B cell (primary cell): ENCODE measurements around the gene BTN3A1. TPM values are rescaled to one million over a fixed set of nuclear protein-coding genes. Genes with fewer than 3 reads are reported as not detected.

Source experiments
- ATAC-seq: fragments of 200-7000 bp; cut with Tn5 transposase; one replicate; pipeline ENCODE4 v1.10.0; 2021; ENCODE audit warnings: low read depth, mild to moderate bottlenecking, moderate number of reproducible peaks, moderate library complexity
- CTCF ChIA-PET: fragments of 350-600 bp; sonication (Branson Sonifier 250); formaldehyde crosslinking; loops from one replicate; lab custom pipeline; 2021; ENCODE audit warnings: antibody characterized with exemption, inconsistent platforms; lab: Charles Lee
- POLR2A ChIA-PET: fragments of 350-600 bp; sonication (Branson Sonifier 250); formaldehyde crosslinking; loops from one replicate; lab custom pipeline; 2021; ENCODE audit warnings: antibody characterized with exemption; lab: Charles Lee
- DNase-seq: peaks from one replicate; pipeline ENCODE4 v3.0.0; 2013
- H2AFZ ChIP-seq: 2 replicates; pipeline ENCODE4 v1.6.1; 2012; ENCODE audit warnings: mild to moderate bottlenecking, low read depth, low read length; ENCODE audit not compliant: insufficient read depth, poor library complexity, severe bottlenecking
- H3K27ac ChIP-seq, 2 donors: 1 replicate in 1 of 2; 2 replicates in 1 of 2; pipeline ENCODE4 v1.5.1; 2012 to 2013; ENCODE audit warnings: low read length in 2 of 2, mild to moderate bottlenecking in 2 of 2, moderate library complexity in 1 of 2
- H3K27me3 ChIP-seq, 4 experiments: fragments of 200-600 bp in 1 of 4; sonication (generic) in 1 of 4; replicated peaks in 1 of 4; 1 replicate in 2 of 4; 2 replicates in 2 of 4; pipeline versions ENCODE4 v1.6.1 to v1.7.0; 2013 to 2016; ENCODE audit warnings: low read length in 3 of 4, mild to moderate bottlenecking in 2 of 4, mixed read lengths in 1 of 4, moderate library complexity in 1 of 4; ENCODE audit not compliant: insufficient read depth in 4 of 4, control insufficient read depth in 3 of 4; ENCODE audit errors: control extremely low read depth in 1 of 4
- H3K36me3 ChIP-seq, 2 experiments: replicated peaks in 1 of 2; 1 replicate in 1 of 2; 2 replicates in 1 of 2; pipeline versions ENCODE4 v1.6.1 to v1.7.1; 2013; ENCODE audit warnings: low read length in 1 of 2; ENCODE audit not compliant: insufficient read depth in 2 of 2, control insufficient read depth in 1 of 2; ENCODE audit errors: control extremely low read depth in 1 of 2, extremely low read depth in 1 of 2
- H3K4me1 ChIP-seq, 2 donors: fragments of 200-600 bp in 1 of 2; sonication (generic) in 1 of 2; 1 replicate in 1 of 2; 2 replicates in 1 of 2; pipeline versions ENCODE4 v1.5.1 to v1.6.1; 2013 to 2017; ENCODE audit warnings: low read length in 2 of 2; ENCODE audit not compliant: control insufficient read depth in 2 of 2, insufficient read depth in 2 of 2
- H3K4me2 ChIP-seq: replicated peaks from 2 replicates; pipeline ENCODE3; 2012; ENCODE audit warnings: mild to moderate bottlenecking, low read depth, low read length; ENCODE audit not compliant: poor library complexity, severe bottlenecking
- H3K4me3 ChIP-seq, 5 experiments: fragments of 200-600 bp in 1 of 5; sonication (generic) in 1 of 5; 1 replicate in 3 of 5; 2 replicates in 2 of 5; pipeline versions ENCODE4 v1.5.1 to v1.7.0; 2011 to 2016; ENCODE audit warnings: low read length in 4 of 5, mild to moderate bottlenecking in 4 of 5, low read depth in 2 of 5, control low read depth in 1 of 5, moderate library complexity in 1 of 5; ENCODE audit not compliant: insufficient read depth in 1 of 5; ENCODE audit errors: control extremely low read depth in 1 of 5, extremely low read depth in 1 of 5
- H3K79me2 ChIP-seq: fragments of 200-600 bp; sonication (generic); one replicate; pipeline ENCODE4 v1.6.0; 2016; ENCODE audit warnings: low read length; ENCODE audit not compliant: control insufficient read depth, insufficient read depth
- H3K9ac ChIP-seq: fragments of 200-600 bp; sonication (generic); 2 replicates; pipeline ENCODE4 v1.6.1; 2017; ENCODE audit warnings: mild to moderate bottlenecking, low read length, moderate library complexity
- H3K9me3 ChIP-seq, 3 donors: one replicate each; pipeline versions ENCODE4 v1.6.1 to v1.7.1; 2013; ENCODE audit warnings: low read length in 2 of 3; ENCODE audit not compliant: control insufficient read depth in 2 of 3, insufficient read depth in 1 of 3; ENCODE audit errors: control extremely low read depth in 1 of 3
- H4K20me1 ChIP-seq: 2 replicates; pipeline ENCODE4 v1.6.0; 2012; ENCODE audit warnings: mild to moderate bottlenecking, low read length; ENCODE audit not compliant: insufficient read depth, control insufficient read depth, poor library complexity, severe bottlenecking
- H3K27ac Mint-ChIP-seq: one replicate; pipeline ENCODE4 v1.8.0; 2021; ENCODE audit warnings: mixed read lengths
- H3K27me3 Mint-ChIP-seq: one replicate; pipeline ENCODE4 v1.8.0; 2021; ENCODE audit warnings: mixed read lengths
- H3K4me1 Mint-ChIP-seq: one replicate; pipeline ENCODE4 v1.8.0; 2021; ENCODE audit warnings: mixed read lengths
- H3K4me3 Mint-ChIP-seq: one replicate; pipeline ENCODE4 v1.8.0; 2021; ENCODE audit warnings: mixed read lengths
- H3K9me3 Mint-ChIP-seq: one replicate; pipeline ENCODE4 v1.8.0; 2022; ENCODE audit warnings: mixed read lengths; ENCODE audit not compliant: insufficient read depth
- CTCF ChIP-seq: fragments of 200-600 bp; IDR thresholded peaks from one replicate; pipeline ENCODE4 v1.8.0; 2022; ENCODE audit warnings: antibody characterized with exemption, mild to moderate bottlenecking
- EZH2 ChIP-seq: IDR thresholded peaks from 2 replicates; pipeline ENCODE4 v1.6.1; 2012; ENCODE audit warnings: borderline replicate concordance, low read depth, mild to moderate bottlenecking, moderate library complexity, low read length; ENCODE audit not compliant: insufficient read depth, poor library complexity, severe bottlenecking
- WGBS: methylation state at CpG from one replicate; pipeline ENCODE4 v1.1.5; 2013; ENCODE audit warnings: missing lambda C conversion rate; ENCODE audit not compliant: insufficient coverage; 5-methylcytosine and 5-hydroxymethylcytosine counted together
- intact Hi-C: fragments of 100-400 bp; cut with micrococcal nuclease; formaldehyde crosslinking; loops from one replicate; pipeline ENCODE4 v1.10.0; 2022
- polyA plus RNA-seq: library from polyadenylated mRNA; depleted of rRNA; stranded (reverse); fragments of >200 nt; gene quantifications from 2 replicates; pipeline ENCODE4 v1.2.3, GENCODE V29; 2012
- total RNA-seq, 2 donors: library from RNA; stranded (reverse); fragments of 120-200 nt in 1 of 2; gene quantifications; 1 replicate in 1 of 2; 2 replicates in 1 of 2; pipeline versions ENCODE4 v1.2.3 to v1.2.4, GENCODE V29; 2013 to 2022

Gene BTN3A1
- total and polyA plus RNA-seq, 2 donors (not counting 1 experiment from before 2014, with no cell fraction given) = 133 to 175 TPM

- no peaks in the 10 kb centered on the region for H3K36me3 ChIP-seq
- no peak overlapping the region for H3K4me2 ChIP-seq
- WGBS = 77% methylated on average over 7 of the region's 14 CpGs
- peaks cover 16% of the 10 kb centered on the region for H3K79me2 ChIP-seq
- intact Hi-C loops = no loop called here
- peaks cover 0 to 25% (median 10%) of the 10 kb centered on the region in 4 experiments for H3K27me3 ChIP-seq
- no peak overlapping the region for H3K4me3 ChIP-seq
- Mint-ChIP-seq H3K9me3 (no peaks in the 10 kb centered on the region), H3K4me1 (peaks cover 23% of the 10 kb centered on the region), H3K27me3 (peaks cover 14% of the 10 kb centered on the region), H3K27ac (no peak overlapping the region), H3K4me3 (peak overlapping the region; percentile 40)
- H3K9me3 ChIP-seq = no peaks in the 10 kb centered on the region
- H2AFZ ChIP-seq = no peak overlapping the region
- no peak overlapping the region for H3K27ac ChIP-seq
- peaks cover 26 to 39% of the 10 kb centered on the region in 2 donors for H3K4me1 ChIP-seq
- ChIA-PET POLR2A (no interaction called here), CTCF (interaction anchor here (0.6 kb wide), 1 partner anchor 232 kb away, joined by 3 read pairs; no protein-coding TSS in a partner anchor)
- DNase-seq = no peak
- H3K9ac ChIP-seq = no peak overlapping the region
- no peak for ATAC-seq
- no peak for TF ChIP-seq CTCF
- TF ChIP-seq EZH2 = no peak
- H4K20me1 ChIP-seq = no peaks in the 10 kb centered on the region
Measured at GRCh38 chr6:26360451-26361416, 41.3 kb upstream of the BTN3A1 start.

GRCh38 chr6:26361544-26361943 is 40.5 kb upstream of the BTN3A1 start:
- Histone ChIP-seq H3K4me2 (no peak overlapping the region), H3K9ac (no peak overlapping the region), H4K20me1 (no peaks in the 10 kb centered on the region), H3K4me3 (no peak overlapping the region), H3K27me3 (peaks cover 0 to 24% (median 9%) of the 10 kb centered on the region in 4 experiments), H3K4me1 (peaks cover 33 to 47% of the 10 kb centered on the region in 2 donors), H3K9me3 (no peaks in the 10 kb centered on the region), H2AFZ (no peak overlapping the region), H3K79me2 (peaks cover 24% of the 10 kb centered on the region), H3K36me3 (no peaks in the 10 kb centered on the region), H3K27ac (no peak overlapping the region)
- intact Hi-C loops = no loop called here
- TF ChIP-seq CTCF = no peak
- TF ChIP-seq EZH2 = no peak
- H3K27me3 Mint-ChIP-seq = peaks cover 14% of the 10 kb centered on the region
- ATAC-seq = no peak
- no peak for DNase-seq
- H3K9me3 Mint-ChIP-seq = no peaks in the 10 kb centered on the region
- H3K4me3 Mint-ChIP-seq = no peak overlapping the region
- 99% methylated on average over 4 of the region's 5 CpGs for WGBS
- peak overlapping the region; percentile 26 for H3K27ac Mint-ChIP-seq
- CTCF ChIA-PET = interaction anchor here (0.6 kb wide), 1 partner anchor 232 kb away, joined by 3 read pairs; no protein-coding TSS in a partner anchor
- POLR2A ChIA-PET = interaction anchor here (0.6 kb wide), 1 partner anchor 170 kb away, joined by 3 read pairs; no protein-coding TSS in a partner anchor
- peaks cover 27% of the 10 kb centered on the region for H3K4me1 Mint-ChIP-seq
